LNCaP clone FGC (cell line): ENCODE results near the gene PIK3R3.

Source experiments
- DNase-seq: peaks from one replicate; pipeline ENCODE4 v3.0.0-alpha.2; 2011; ENCODE audit warnings: low read depth
- H3K4me3 ChIP-seq: 2 replicates; pipeline ENCODE4 v1.5.1; 2011; ENCODE audit warnings: mild to moderate bottlenecking, low read depth, low read length, control low read depth
- CTCF ChIP-seq: IDR thresholded peaks from 2 replicates; pipeline ENCODE4 v1.5.1; 2012; ENCODE audit warnings: mild to moderate bottlenecking; ENCODE audit not compliant: control insufficient read depth, insufficient read depth; ENCODE audit errors: extremely low read depth

PIK3R3 gene

GRCh38 chr1:46056325-46056724, 76.1 kb downstream of the PIK3R3 start:
- no peak for TF ChIP-seq CTCF
- DNase-seq = no peak
- H3K4me3 ChIP-seq = no peak overlapping the region

DNA sequence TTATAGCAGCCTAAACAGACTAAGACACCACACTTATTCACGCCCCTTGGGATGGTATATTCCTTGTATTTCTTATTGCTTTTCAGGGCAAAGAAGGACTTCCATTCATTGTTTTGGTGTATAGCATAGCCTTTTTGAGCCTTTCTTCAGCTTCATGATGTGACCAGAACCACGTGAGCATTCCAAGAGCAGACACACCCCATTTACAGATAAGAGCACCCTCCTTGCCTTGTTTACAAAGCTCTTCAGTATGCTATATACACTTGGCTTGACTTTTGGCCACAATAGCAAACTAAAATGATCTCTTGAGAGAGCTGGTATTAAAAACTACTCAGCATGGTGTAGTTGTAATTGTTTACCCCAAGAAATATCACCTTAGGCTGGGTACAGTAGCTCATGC, 78.7 kb downstream of the PIK3R3 start:
- DNase-seq = no peak

DNA sequence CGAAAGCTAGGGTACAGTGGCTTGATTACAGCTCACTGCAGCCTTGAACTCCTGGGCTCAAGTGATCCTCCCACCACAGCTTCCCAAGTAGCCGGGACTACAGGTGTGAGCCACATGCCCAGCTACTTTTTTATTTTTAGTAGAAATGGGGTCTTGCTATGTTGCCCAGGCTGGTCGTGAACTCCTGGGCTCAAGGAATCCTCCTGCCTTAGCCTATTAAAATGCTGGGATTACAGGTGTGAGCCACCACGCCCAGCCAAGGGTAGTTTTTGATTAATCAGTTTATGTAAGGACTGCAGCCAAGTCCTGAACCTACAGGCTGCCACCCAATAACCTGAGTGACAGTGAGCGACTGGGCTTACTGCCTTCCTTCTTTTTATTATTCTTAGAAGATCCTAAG, 88.3 kb downstream of the PIK3R3 start:
- no peak for DNase-seq
- TF ChIP-seq CTCF = no peak
- no peak overlapping the region for H3K4me3 ChIP-seq

More for the DNA sequence above, 78.7 kb downstream of the PIK3R3 start:
- TF ChIP-seq CTCF = no peak
- no peak overlapping the region for H3K4me3 ChIP-seq

GRCh38 chr1:46043458-46044017, 88.9 kb downstream of the PIK3R3 start:
- no peak for TF ChIP-seq CTCF
- no peak overlapping the region for H3K4me3 ChIP-seq
- DNase-seq = no peak

GRCh38 chr1:46041974-46042373, 90.5 kb downstream of the PIK3R3 start:
- no peak overlapping the region for H3K4me3 ChIP-seq
- no peak for DNase-seq
- TF ChIP-seq CTCF = no peak

- no peak for DNase-seq
- no peak overlapping the region for H3K4me3 ChIP-seq
- TF ChIP-seq CTCF = no peak
Measured at GRCh38 chr1:46041551-46041950, 90.9 kb downstream of the PIK3R3 start.

DNA sequence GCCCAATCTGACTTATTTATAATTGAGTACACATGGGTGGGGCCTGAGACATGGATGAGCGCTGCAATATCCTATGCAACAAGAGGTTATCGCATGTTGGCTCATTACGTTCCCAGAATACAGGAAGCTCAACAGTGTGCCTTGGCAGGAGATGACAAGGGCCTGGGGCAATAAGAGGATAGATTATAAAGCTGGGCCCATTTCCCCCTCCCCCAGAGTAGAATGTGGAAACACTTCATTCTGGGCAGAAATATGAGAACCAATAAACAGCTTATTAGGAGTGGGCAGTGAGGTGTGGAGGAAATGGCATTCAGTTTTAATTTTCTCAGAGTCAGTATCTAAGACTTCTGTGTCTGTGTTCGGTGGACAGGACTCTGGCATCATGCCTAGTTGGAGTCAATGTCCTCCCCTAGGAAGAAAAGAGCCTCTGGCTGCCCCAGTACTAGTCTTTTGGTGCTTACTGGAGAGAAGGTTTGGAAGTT, 92.8 kb downstream of the PIK3R3 start:
- DNase-seq = peak; percentile 63
- H3K4me3 ChIP-seq = no peak overlapping the region
- no peak for TF ChIP-seq CTCF
